Colonic mucosa (tissue), 4 donors: ENCODE data around the gene DSG3. TPM values are rescaled to one million over a fixed set of nuclear protein-coding genes. Genes with fewer than 3 reads are reported as not detected.

Source experiments
- DNase-seq: peaks from one replicate; pipeline ENCODE4 v3.0.0-alpha.2; 2020
- H3K27ac ChIP-seq: fragments of 200-600 bp; one replicate; pipeline ENCODE4 v1.8.0; 2021
- H3K27me3 ChIP-seq: fragments of 200-600 bp; one replicate; pipeline ENCODE4 v1.8.0; 2021
- H3K36me3 ChIP-seq: fragments of 200-600 bp; one replicate; pipeline ENCODE4 v1.8.0; 2021
- H3K4me1 ChIP-seq: fragments of 200-600 bp; one replicate; pipeline ENCODE4 v1.8.0; 2021; ENCODE audit warnings: mild to moderate bottlenecking
- H3K4me3 ChIP-seq: fragments of 200-600 bp; one replicate; pipeline ENCODE4 v1.8.0; 2021
- H3K9ac ChIP-seq, 2 donors: one replicate each; pipeline ENCODE4 v1.7.0; 2013; ENCODE audit warnings: control low read depth in 2 of 2, low read depth in 2 of 2, low read length in 2 of 2
- H3K9me3 ChIP-seq: fragments of 200-600 bp; one replicate; pipeline ENCODE4 v1.8.0; 2021
- CTCF ChIP-seq: fragments of 200-600 bp; IDR thresholded peaks from one replicate; pipeline ENCODE4 v1.8.0; 2022; ENCODE audit warnings: antibody characterized with exemption, mild to moderate bottlenecking
- intact Hi-C: fragments of 100-400 bp; cut with DNase I; formaldehyde crosslinking; loops from one replicate; pipeline ENCODE4 v1.14.1; 2022
- total RNA-seq, 2 donors: library from RNA; stranded (reverse); fragmentation: NEBNext Ultra II Directional in 1 of 2; extraction: Animal tissue kit (Norgen Biotek cat#: 25700) in 1 of 2; gene quantifications; one replicate each; pipeline ENCODE4 v1.2.1, GENCODE V29; 2021
- donor health status: healthy.
- donor health status: DM: no; HTN: no; CAD: no.
- donor health status: DM: no; HTN: no; CAD: no.

DSG3 gene
- total RNA-seq, 2 donors from 2014 or later = 0.07 to 0.40 TPM

GRCh38 chr18:31440787-31441186 is 6.8 kb upstream of the DSG3 start:
- no peaks in the 10 kb centered on the region for H3K4me1 ChIP-seq
- no peak overlapping the region for H3K27ac ChIP-seq
- DNase-seq = no peak
- no peaks in the 10 kb centered on the region for H3K9me3 ChIP-seq
- intact Hi-C loops = no loop called here
- H3K27me3 ChIP-seq = no peaks in the 10 kb centered on the region
- H3K36me3 ChIP-seq = no peaks in the 10 kb centered on the region
- H3K9ac ChIP-seq = no peak overlapping the region
- TF ChIP-seq CTCF = no peak
- H3K4me3 ChIP-seq = no peak overlapping the region

GRCh38 chr18:31441493-31441892 is 6.0 kb upstream of the DSG3 start:
- intact Hi-C loops = no loop called here
- Histone ChIP-seq H3K27ac (no peak overlapping the region), H3K36me3 (no peaks in the 10 kb centered on the region), H3K4me3 (no peak overlapping the region), H3K9me3 (no peaks in the 10 kb centered on the region), H3K4me1 (no peaks in the 10 kb centered on the region), H3K27me3 (no peaks in the 10 kb centered on the region), H3K9ac (no peak overlapping the region)
- no peak for DNase-seq
- no peak for TF ChIP-seq CTCF

- Histone ChIP-seq H3K27me3 (no peaks in the 10 kb centered on the region), H3K4me3 (no peak overlapping the region), H3K9me3 (no peaks in the 10 kb centered on the region), H3K27ac (no peak overlapping the region), H3K36me3 (no peaks in the 10 kb centered on the region), H3K4me1 (no peaks in the 10 kb centered on the region), H3K9ac (no peak overlapping the region)
- intact Hi-C loops = no loop called here
- no peak for DNase-seq
- TF ChIP-seq CTCF = no peak
These were observed 3.4 kb upstream of the DSG3 start for GRCh38 chr18:31444142-31444541.

GRCh38 chr18:31445908-31446307 is 1.6 kb upstream of the DSG3 start:
- no peaks in the 10 kb centered on the region for H3K4me1 ChIP-seq
- H3K27me3 ChIP-seq = no peaks in the 10 kb centered on the region
- H3K9ac ChIP-seq = no peak overlapping the region
- H3K9me3 ChIP-seq = no peaks in the 10 kb centered on the region
- H3K4me3 ChIP-seq = no peak overlapping the region
- intact Hi-C loops = no loop called here
- no peak for TF ChIP-seq CTCF
- H3K36me3 ChIP-seq = no peaks in the 10 kb centered on the region
- DNase-seq = no peak
- no peak overlapping the region for H3K27ac ChIP-seq

- intact Hi-C loops = no loop called here
- no peak overlapping the region for H3K4me3 ChIP-seq
- H3K9ac ChIP-seq = no peak overlapping the region
- DNase-seq = no peak
- H3K9me3 ChIP-seq = no peaks in the 10 kb centered on the region
- H3K4me1 ChIP-seq = no peaks in the 10 kb centered on the region
- no peak for TF ChIP-seq CTCF
- H3K27ac ChIP-seq = no peak overlapping the region
- no peaks in the 10 kb centered on the region for H3K27me3 ChIP-seq
- H3K36me3 ChIP-seq = no peaks in the 10 kb centered on the region
These were observed 687 bp upstream of the DSG3 start for GRCh38 chr18:31446854-31447253.

- no peak overlapping the region for H3K27ac ChIP-seq
- H3K4me3 ChIP-seq = no peak overlapping the region
- H3K9ac ChIP-seq = no peak overlapping the region
- H3K27me3 ChIP-seq = no peaks in the 10 kb centered on the region
- intact Hi-C loops = no loop called here
- no peak for TF ChIP-seq CTCF
- no peaks in the 10 kb centered on the region for H3K9me3 ChIP-seq
- H3K36me3 ChIP-seq = no peaks in the 10 kb centered on the region
- DNase-seq = no peak
- no peaks in the 10 kb centered on the region for H3K4me1 ChIP-seq
These were observed 2.9 kb downstream of the DSG3 start for GRCh38 chr18:31450409-31450808.
